IMR-90 (cell line): ENCODE results near the gene HSPB9. TPM values are rescaled to one million over a fixed set of nuclear protein-coding genes. Genes with fewer than 3 reads are reported as not detected.

Experiments used
- ATAC-seq: fragments of 200-7000 bp; cut with Tn5 transposase; 2 replicates; pipeline ENCODE4 v1.9.1; 2020; ENCODE audit warnings: low read depth, mild to moderate bottlenecking, moderate library complexity
- BruUV-seq: library from RNA; stranded (reverse); fragments of 400-500 nt; replicated peaks from 2 replicates; lab custom pipeline; 2021; lab: Mats Ljungman, UMichigan
- CTCF ChIA-PET: fragments of 300-600 bp; formaldehyde crosslinking; extraction: SDS; loops from one replicate; lab custom pipeline; 2021; ENCODE audit warnings: antibody characterized with exemption; lab: Yijun Ruan, JAX
- POLR2A ChIA-PET: fragments of 300-600 bp; sonication (Branson Sonifier 250); formaldehyde crosslinking; loops from one replicate; lab custom pipeline; 2022; ENCODE audit warnings: antibody characterized with exemption; ENCODE audit not compliant: unreplicated experiment; lab: Charles Lee
- DNase-seq: peaks from one replicate; pipeline ENCODE4 v3.0.0; 2013
- H2AFZ ChIP-seq: replicated peaks from 2 replicates; pipeline ENCODE3; 2013; ENCODE audit warnings: low read length, mild to moderate bottlenecking; ENCODE audit not compliant: poor library complexity
- H2AK5ac ChIP-seq: 2 replicates; pipeline ENCODE4 v1.6.1; 2013; ENCODE audit warnings: low read depth, low read length, inconsistent platforms
- H2AK9ac ChIP-seq: replicated peaks from 2 replicates; pipeline ENCODE3; 2013; ENCODE audit warnings: mild to moderate bottlenecking, low read depth, low read length, moderate library complexity; ENCODE audit not compliant: poor library complexity
- H2BK120ac ChIP-seq: 2 replicates; pipeline ENCODE4 v1.6.1; 2013; ENCODE audit warnings: low read depth, low read length, inconsistent platforms
- H2BK15ac ChIP-seq: 3 replicates; pipeline ENCODE4 v1.6.1; 2013; ENCODE audit warnings: low read depth, low read length, inconsistent platforms
- H2BK20ac ChIP-seq: 2 replicates; pipeline ENCODE4 v1.6.1; 2013; ENCODE audit warnings: low read depth, mild to moderate bottlenecking, inconsistent platforms, low read length, moderate library complexity
- H2BK5ac ChIP-seq: 2 replicates; pipeline ENCODE4 v1.6.1; 2013; ENCODE audit warnings: mild to moderate bottlenecking, low read depth, low read length, inconsistent platforms; ENCODE audit not compliant: poor library complexity, severe bottlenecking
- H3K14ac ChIP-seq: replicated peaks from 2 replicates; pipeline ENCODE4 v1.6.1; 2013; ENCODE audit warnings: low read depth, low read length, inconsistent platforms
- H3K18ac ChIP-seq: 2 replicates; pipeline ENCODE4 v1.6.1; 2013; ENCODE audit warnings: low read depth, low read length, control low read depth
- H3K23ac ChIP-seq: 2 replicates; pipeline ENCODE4 v1.6.1; 2013; ENCODE audit warnings: low read depth, low read length, inconsistent platforms
- H3K27ac ChIP-seq: 2 replicates; pipeline ENCODE4 v1.5.1; 2013; ENCODE audit warnings: mild to moderate bottlenecking, control low read depth, low read length; ENCODE audit not compliant: insufficient read depth
- H3K27me3 ChIP-seq: 2 replicates; pipeline ENCODE4 v1.6.1; 2013; ENCODE audit warnings: low read length; ENCODE audit not compliant: control insufficient read depth, insufficient read depth
- H3K36me3 ChIP-seq: 2 replicates; pipeline ENCODE4 v1.6.1; 2013; ENCODE audit warnings: low read length, mixed read lengths; ENCODE audit not compliant: control insufficient read depth, insufficient read depth
- H3K4ac ChIP-seq: 2 replicates; pipeline ENCODE4 v1.6.1; 2013; ENCODE audit warnings: low read depth, low read length, inconsistent platforms
- H3K4me1 ChIP-seq: 2 replicates; pipeline ENCODE4 v1.6.1; 2013; ENCODE audit warnings: low read length, mixed read lengths; ENCODE audit not compliant: control insufficient read depth, insufficient read depth
- H3K4me2 ChIP-seq: 2 replicates; pipeline ENCODE4 v1.6.1; 2013; ENCODE audit warnings: low read depth, mild to moderate bottlenecking, control low read depth, low read length, moderate library complexity
- H3K4me3 ChIP-seq: 2 replicates; pipeline ENCODE4 v1.5.1; 2013; ENCODE audit warnings: low read depth, mild to moderate bottlenecking, control low read depth, low read length, moderate library complexity; ENCODE audit not compliant: insufficient read depth
- H3K56ac ChIP-seq: 2 replicates; pipeline ENCODE4 v1.6.1; 2013; ENCODE audit warnings: low read length, inconsistent platforms; ENCODE audit not compliant: insufficient read depth; ENCODE audit errors: extremely low read depth
- H3K79me1 ChIP-seq, 2 experiments: 2 replicates each; pipeline ENCODE4 v1.6.1; 2013; ENCODE audit warnings: low read length in 2 of 2, inconsistent platforms in 1 of 2, low read depth in 1 of 2
- H3K9ac ChIP-seq: 2 replicates; pipeline ENCODE4 v1.6.1; 2013; ENCODE audit warnings: low read depth, low read length, control low read depth
- H3K9me1 ChIP-seq: 2 replicates; pipeline ENCODE4 v1.6.1; 2013; ENCODE audit warnings: low read length, inconsistent platforms; ENCODE audit not compliant: insufficient read depth
- H3K9me3 ChIP-seq: 2 replicates; pipeline ENCODE4 v1.6.1; 2013; ENCODE audit warnings: low read length; ENCODE audit not compliant: control insufficient read depth, insufficient read depth
- H4K20me1 ChIP-seq: 2 replicates; pipeline ENCODE4 v1.6.1; 2013; ENCODE audit warnings: low read length, inconsistent platforms; ENCODE audit not compliant: insufficient read depth
- H4K5ac ChIP-seq: 2 replicates; pipeline ENCODE4 v1.6.1; 2013; ENCODE audit warnings: mild to moderate bottlenecking, low read depth, low read length, control low read depth
- H4K8ac ChIP-seq, 2 experiments: 2 replicates each; pipeline ENCODE4 v1.6.1; 2013; ENCODE audit warnings: low read depth in 2 of 2, low read length in 2 of 2, control low read depth in 1 of 2, inconsistent platforms in 1 of 2
- H4K91ac ChIP-seq: 2 replicates; pipeline ENCODE4 v1.6.1; 2013; ENCODE audit warnings: low read depth, low read length, inconsistent platforms; ENCODE audit not compliant: insufficient read depth
- BHLHE40 ChIP-seq: fragments of 150-350 bp; IDR thresholded peaks from 2 replicates; pipeline ENCODE4 v1.6.1; 2016; ENCODE audit warnings: mild to moderate bottlenecking, low read depth, low read length
- CEBPB ChIP-seq: IDR thresholded peaks from 2 replicates; pipeline ENCODE4 v1.6.1; 2012; ENCODE audit warnings: low read depth, low read length, improper control_type of control experiment
- CHD1 ChIP-seq: IDR thresholded peaks from 2 replicates; pipeline ENCODE4 v1.6.1; 2012; ENCODE audit warnings: low read depth, low read length, improper control_type of control experiment
- CTCF ChIP-seq: conservative IDR thresholded peaks from 2 replicates; pipeline ENCODE4 v1.5.1; 2012; ENCODE audit warnings: mild to moderate bottlenecking, low read depth, low read length, improper control_type of control experiment
- ELK1 ChIP-seq: fragments of 150-350 bp; IDR thresholded peaks from 2 replicates; pipeline ENCODE4 v1.6.1; 2016; ENCODE audit warnings: low read depth, mild to moderate bottlenecking, low read length, moderate library complexity, borderline replicate concordance
- FOS ChIP-seq: fragments of 150-350 bp; IDR thresholded peaks from 2 replicates; pipeline ENCODE4 v1.6.1; 2016; ENCODE audit warnings: low read depth, low read length
- MAFK ChIP-seq: IDR thresholded peaks from 2 replicates; pipeline ENCODE4 v1.6.1; 2012; ENCODE audit warnings: low read depth, low read length, improper control_type of control experiment
- MAZ ChIP-seq: IDR thresholded peaks from 2 replicates; pipeline ENCODE4 v1.6.1; 2012; ENCODE audit warnings: low read depth, mild to moderate bottlenecking, low read length, improper control_type of control experiment, moderate library complexity, borderline replicate concordance
- POLR2A ChIP-seq: IDR thresholded peaks from 2 replicates; pipeline ENCODE4 v1.6.1; 2012; ENCODE audit warnings: mild to moderate bottlenecking, low read depth, low read length
- RAD21 ChIP-seq: IDR thresholded peaks from 2 replicates; pipeline ENCODE4 v1.6.1; 2012; ENCODE audit warnings: low read length, improper control_type of control experiment
- RCOR1 ChIP-seq: IDR thresholded peaks from 2 replicates; pipeline ENCODE4 v1.6.1; 2012; ENCODE audit warnings: mild to moderate bottlenecking, low read length, improper control_type of control experiment; ENCODE audit not compliant: insufficient replicate concordance
- RFX5 ChIP-seq: IDR thresholded peaks from 2 replicates; pipeline ENCODE4 v1.8.0; 2012; ENCODE audit warnings: low read depth, mild to moderate bottlenecking, low read length, moderate library complexity
- SMC3 ChIP-seq: fragments of 150-350 bp; IDR thresholded peaks from 2 replicates; pipeline ENCODE4 v1.6.1; 2016; ENCODE audit warnings: low read depth, mild to moderate bottlenecking, antibody characterized with exemption, low read length, moderate library complexity
- WGBS, 2 experiments: methylation state at CpG; one replicate each; pipeline versions ENCODE4 v1.1.5 to v1.1.7; 2013; ENCODE audit warnings: missing lambda C conversion rate in 2 of 2; ENCODE audit not compliant: insufficient read length in 1 of 2; ENCODE audit errors: extremely low coverage in 2 of 2; 5-methylcytosine and 5-hydroxymethylcytosine counted together
- dilution Hi-C: fragments of 300-500 bp; cut with HindIII; formaldehyde crosslinking; loops from one replicate; pipeline ENCODE4 v1.14.3; 2018; ENCODE audit warnings: low sequenced_read_pairs; ENCODE audit not compliant: unreplicated experiment
- in situ Hi-C: fragments of 300-500 bp; cut with MboI; formaldehyde crosslinking; loops from 3 replicates; pipeline ENCODE4 v1.14.3; 2019; ENCODE audit warnings: low sequenced_read_pairs, inconsistent platforms, mixed read lengths
- intact Hi-C: fragments of 100-400 bp; cut with micrococcal nuclease; formaldehyde crosslinking; loops from 2 replicates; pipeline ENCODE4 v1.10.0; 2022
- polyA plus RNA-seq, 3 experiments: library from polyadenylated mRNA; depleted of rRNA; stranded (reverse); fragments of >200 nt; gene quantifications; 2 replicates each; pipeline ENCODE4 v1.2.3, GENCODE V29; 2012; ENCODE audit warnings: low replicate concordance in 1 of 3
- total RNA-seq: library from RNA; depleted of rRNA; stranded (reverse); fragments of >200 nt; gene quantifications from 2 replicates; pipeline ENCODE4 v1.2.3, GENCODE V29; 2012

Gene HSPB9
- total and polyA plus RNA-seq, 2 of the 4 experiments (the other 2 are of a cell fraction), result not detected

DNA sequence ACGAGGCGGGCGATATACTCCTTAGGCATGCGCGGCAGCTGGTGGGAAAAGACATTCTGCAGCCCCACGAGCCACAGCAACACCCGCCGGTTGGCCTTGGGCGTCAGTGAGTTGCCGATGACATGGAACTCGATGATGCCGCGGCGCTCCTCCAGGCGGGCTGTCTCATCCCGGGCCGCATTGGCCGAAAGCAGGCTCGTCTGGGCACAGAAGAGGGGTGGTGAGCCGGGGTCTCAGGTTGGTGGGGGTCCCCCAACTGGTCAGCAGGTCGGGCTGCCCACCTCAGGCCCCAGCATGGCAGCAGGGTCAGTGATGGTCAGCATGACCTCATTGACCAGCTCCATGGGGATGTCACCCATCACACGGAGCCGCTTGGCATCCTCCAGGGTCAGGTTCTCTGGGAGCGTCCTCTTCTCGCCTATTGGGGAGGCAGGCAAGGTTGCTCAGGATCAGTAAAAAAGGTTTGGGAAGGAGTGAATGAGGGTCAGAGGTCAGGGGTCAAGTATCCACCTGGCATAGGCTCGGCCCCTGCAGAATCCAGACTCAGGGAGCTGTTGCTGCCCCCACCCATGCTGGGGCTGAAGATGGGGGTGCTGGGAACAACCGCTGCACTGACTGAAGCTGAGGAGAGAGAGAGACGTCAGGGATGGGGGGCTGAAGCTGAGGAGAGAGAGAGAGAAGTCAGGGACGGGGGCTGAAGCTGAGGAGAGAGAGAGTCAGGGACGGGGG, 5.0 kb upstream of the HSPB9 start (continued):
- no peak for TF ChIP-seq ELK1
- no peak for TF ChIP-seq RCOR1

DNA sequence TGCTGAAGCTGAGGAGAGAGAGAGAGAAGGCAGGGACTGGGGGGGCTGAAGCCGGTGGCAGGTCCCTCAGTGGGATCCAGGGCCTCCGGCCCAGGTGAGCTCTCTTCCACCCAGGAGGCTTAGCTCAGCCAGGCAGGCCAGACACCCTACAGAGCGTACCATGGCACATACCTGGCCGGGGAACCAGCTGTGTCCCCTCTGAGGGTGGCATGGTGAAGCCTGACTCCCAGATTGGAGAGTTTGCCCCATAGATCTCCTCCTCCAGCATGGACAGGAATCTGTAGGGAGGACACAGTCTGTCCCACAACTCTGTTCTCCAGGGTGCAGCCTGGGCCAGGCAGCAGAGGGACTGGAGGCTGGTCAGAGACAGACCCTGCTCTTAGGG, 4.5 kb upstream of the HSPB9 start:
- Histone ChIP-seq H3K79me1 (peaks cover 10 to 12% of the 10 kb centered on the region in 2 experiments; a peak in 3 of 4 replicates), H3K27me3 (no peaks in the 10 kb centered on the region), H4K91ac (no peak overlapping the region), H3K9me1 (peaks cover 4% of the 10 kb centered on the region; the same call in 1 of the 2 replicates), H3K4ac (no peak overlapping the region), H3K36me3 (peaks cover 29% of the 10 kb centered on the region), H2AK9ac (peak overlapping the region; percentile 15), H2BK5ac (no peak overlapping the region), H3K4me2 (no peak overlapping the region), H3K9ac (no peak overlapping the region), H3K27ac (no peak overlapping the region), H3K4me3 (no peak overlapping the region), H3K56ac (no peak overlapping the region), H4K20me1 (peaks cover 3% of the 10 kb centered on the region; the same call in 1 of the 2 replicates), H3K9me3 (no peaks in the 10 kb centered on the region), H2BK120ac (no peak overlapping the region), H3K14ac (no peak overlapping the region), H2BK20ac (no peak overlapping the region), H2AFZ (no peak overlapping the region), H3K23ac (no peak overlapping the region), H3K4me1 (peaks cover 7% of the 10 kb centered on the region), H4K5ac (no peak overlapping the region), H3K18ac (no peak overlapping the region), H2AK5ac (no peak overlapping the region), H2BK15ac (no peak overlapping the region), H4K8ac (no peak overlapping the region)
- ChIA-PET POLR2A (no interaction called here), CTCF (interaction anchor here (0.5 kb wide), 1 partner anchor 442 kb away, joined by 3 read pairs; no protein-coding TSS in a partner anchor)
- dilution Hi-C loops (no loop called here), in situ Hi-C loops (no loop called here), intact Hi-C loops (no loop called here)
- ATAC-seq, result no peak
- TF ChIP-seq CEBPB (no peak), RAD21 (no peak), MAFK (no peak), RFX5 (no peak), SMC3 (no peak), ELK1 (no peak), CTCF (no peak), MAZ (no peak), FOS (no peak), BHLHE40 (no peak), CHD1 (no peak), POLR2A (no peak)
- 91% methylated on average over 4 of the region's 4 CpGs; no CpG with 5 or more reads in 1 of the 2 experiments for WGBS, 2 experiments
- BruUV-seq, result no TSS peak
- DNase-seq, result no peak
